Tibial nerve (tissue), 3 donors: Measurements from ENCODE around the gene UPF3B.

ENCODE experiments used
- POLR2A ChIP-seq, 2 donors: fragments of 450-650 bp; IDR thresholded peaks; one replicate each; pipeline ENCODE4 v1.6.1; 2017; ENCODE audit warnings: antibody characterized with exemption in 2 of 2, mild to moderate bottlenecking in 2 of 2, moderate library complexity in 2 of 2
- TF ChIP-seq, protein P1 (sequence below), 5 experiments: fragments of 200-600 bp in 3 of 5; fragments of 450-650 bp in 2 of 5; sonication (generic) in 3 of 5; IDR thresholded peaks; one replicate each; pipeline ENCODE4 v1.5.1; 2016 to 2019; ENCODE audit warnings: antibody characterized with exemption in 5 of 5, mild to moderate bottlenecking in 3 of 5, moderate library complexity in 2 of 5

- TF ChIP-seq, protein P1, sequence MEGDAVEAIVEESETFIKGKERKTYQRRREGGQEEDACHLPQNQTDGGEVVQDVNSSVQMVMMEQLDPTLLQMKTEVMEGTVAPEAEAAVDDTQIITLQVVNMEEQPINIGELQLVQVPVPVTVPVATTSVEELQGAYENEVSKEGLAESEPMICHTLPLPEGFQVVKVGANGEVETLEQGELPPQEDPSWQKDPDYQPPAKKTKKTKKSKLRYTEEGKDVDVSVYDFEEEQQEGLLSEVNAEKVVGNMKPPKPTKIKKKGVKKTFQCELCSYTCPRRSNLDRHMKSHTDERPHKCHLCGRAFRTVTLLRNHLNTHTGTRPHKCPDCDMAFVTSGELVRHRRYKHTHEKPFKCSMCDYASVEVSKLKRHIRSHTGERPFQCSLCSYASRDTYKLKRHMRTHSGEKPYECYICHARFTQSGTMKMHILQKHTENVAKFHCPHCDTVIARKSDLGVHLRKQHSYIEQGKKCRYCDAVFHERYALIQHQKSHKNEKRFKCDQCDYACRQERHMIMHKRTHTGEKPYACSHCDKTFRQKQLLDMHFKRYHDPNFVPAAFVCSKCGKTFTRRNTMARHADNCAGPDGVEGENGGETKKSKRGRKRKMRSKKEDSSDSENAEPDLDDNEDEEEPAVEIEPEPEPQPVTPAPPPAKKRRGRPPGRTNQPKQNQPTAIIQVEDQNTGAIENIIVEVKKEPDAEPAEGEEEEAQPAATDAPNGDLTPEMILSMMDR (IDR thresholded peaks at IDR 0.05) = no peak
- no peak for TF ChIP-seq POLR2A (IDR thresholded peaks at IDR 0.05)
These were observed 43.5 kb downstream of the UPF3B start for GRCh38 chrX:119809185-119809666.
